GM21825 (cell line): Measurements from ENCODE around the gene GALNS.
"Not testable (repeated sequence)": the region's sequence is repeated elsewhere in the genome, so short reads cannot be mapped to it uniquely, and the experiment has no call there.

Experiments
- ATAC-seq: cut with Tn5 transposase; IDR thresholded peaks from one replicate; pipeline ENCODE4 v1.9.1; 2021; ENCODE audit warnings: mild to moderate bottlenecking, moderate library complexity; ENCODE audit not compliant: unreplicated experiment

GALNS gene

GRCh38 chr16:88889702-88890352 lies 33.1 kb upstream of the GALNS start:
- ATAC-seq: not testable (repeated sequence)

GRCh38 chr16:88888461-88889387 lies 32.0 kb upstream of the GALNS start:
- ATAC-seq: no peak

GRCh38 chr16:88888057-88888456 lies 31.3 kb upstream of the GALNS start:
- no peak for ATAC-seq

GRCh38 chr16:88886845-88887521 lies 30.2 kb upstream of the GALNS start:
- ATAC-seq: no peak

- ATAC-seq: no peak
These were observed 29.7 kb upstream of the GALNS start for GRCh38 chr16:88886420-88886844.

- no peak for ATAC-seq
These were observed 29.0 kb upstream of the GALNS start for GRCh38 chr16:88885693-88886280.

GRCh38 chr16:88884569-88885271 lies 28.0 kb upstream of the GALNS start:
- no peak for ATAC-seq

- ATAC-seq: no peak
These were observed 27.2 kb upstream of the GALNS start for GRCh38 chr16:88883946-88884345.

- ATAC-seq: no peak
These were observed 26.6 kb upstream of the GALNS start for GRCh38 chr16:88883117-88883895.

GRCh38 chr16:88882358-88883030 lies 25.7 kb upstream of the GALNS start:
- no peak for ATAC-seq

GRCh38 chr16:88881675-88882357 lies 25.1 kb upstream of the GALNS start:
- no peak for ATAC-seq

GRCh38 chr16:88881007-88881615 lies 24.4 kb upstream of the GALNS start:
- ATAC-seq: no peak

- no peak for ATAC-seq
These were observed 23.7 kb upstream of the GALNS start for GRCh38 chr16:88880226-88881006.

- ATAC-seq: no peak
These were observed 23.0 kb upstream of the GALNS start for GRCh38 chr16:88879788-88880055.

- no peak for ATAC-seq
These were observed 22.4 kb upstream of the GALNS start for GRCh38 chr16:88878967-88879787.

- no peak for ATAC-seq
These were observed 21.6 kb upstream of the GALNS start for GRCh38 chr16:88878356-88878755.
